HS-5 (cell line): ENCODE measurements around the gene ZNF823.
"Not testable (repeated sequence)": the region's sequence is repeated elsewhere in the genome, so short reads cannot be mapped to it uniquely, and the experiment has no call there.

Experiments used
- DNase-seq: peaks from one replicate; pipeline ENCODE4 v3.0.0-alpha.2; 2012; ENCODE audit warnings: low read depth

ZNF823 gene

DNA sequence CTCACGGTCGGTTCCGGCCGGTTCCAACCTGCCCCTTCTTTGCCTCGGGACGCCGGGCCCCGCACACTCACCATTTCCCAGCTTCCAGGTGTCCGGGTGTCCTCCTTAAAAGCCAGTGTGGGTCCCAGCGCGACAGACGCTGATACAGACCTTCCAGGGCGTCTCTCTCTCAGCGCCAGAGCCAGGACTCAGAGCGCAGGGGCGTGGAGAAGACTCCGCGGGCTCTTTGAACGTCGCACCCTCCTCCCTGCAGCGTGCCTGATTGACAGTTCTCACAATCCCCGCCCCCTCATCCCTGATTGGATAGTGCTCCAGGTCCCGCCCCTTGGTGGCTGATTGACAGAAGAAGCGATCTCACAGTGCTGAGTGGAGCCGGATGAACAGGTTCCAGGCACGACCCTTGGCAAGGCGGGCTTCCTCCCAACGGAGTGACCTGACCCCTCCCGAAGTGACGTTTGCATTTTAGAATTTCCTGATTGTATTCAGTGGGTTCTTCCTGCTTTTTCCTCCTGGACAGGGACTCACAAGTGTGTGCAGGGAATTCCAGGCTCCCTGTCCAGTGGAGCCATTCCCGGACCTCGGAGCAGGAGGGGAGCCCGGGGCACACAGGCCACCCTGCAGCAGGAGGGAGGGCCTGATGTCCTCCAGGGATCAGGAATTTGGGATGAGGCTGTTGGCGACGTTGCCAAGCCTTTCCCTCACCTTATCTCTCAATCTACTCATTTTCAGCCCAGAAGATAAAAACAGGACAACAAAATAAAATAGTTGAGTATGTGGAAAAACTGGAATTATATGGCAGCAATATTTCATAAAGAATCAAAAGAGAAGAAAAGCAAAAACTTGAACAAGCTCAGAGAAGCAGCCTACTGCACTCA lies at the start of gene ZNF823:
Gene ZNF823, minus strand, starts transcription at position 201 of the 875 bp plus-strand sequence. Its CDS starts 127 bp downstream, at position 74.
- peak; percentile 97 for DNase-seq

DNA sequence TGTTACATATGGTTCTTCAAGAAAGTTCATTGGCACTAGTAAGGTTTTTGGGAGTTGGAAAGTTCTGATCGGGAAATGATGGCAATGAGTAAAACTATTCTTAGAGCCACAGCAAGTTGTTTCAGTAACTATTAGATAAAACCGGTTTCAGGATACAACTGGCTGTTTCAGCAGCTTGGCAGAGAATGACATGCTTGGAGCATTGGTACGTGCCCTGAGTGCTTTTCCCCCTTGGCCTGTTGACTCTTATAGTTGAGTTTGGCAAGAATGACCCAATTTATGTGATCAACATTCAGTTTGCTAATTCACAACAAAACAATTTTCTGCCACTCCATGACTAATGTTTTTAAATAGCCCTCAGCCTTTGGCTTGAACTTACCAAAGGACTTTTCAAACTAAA lies 48.8 kb upstream of the ZNF823 start:
- no peak for DNase-seq

DNA sequence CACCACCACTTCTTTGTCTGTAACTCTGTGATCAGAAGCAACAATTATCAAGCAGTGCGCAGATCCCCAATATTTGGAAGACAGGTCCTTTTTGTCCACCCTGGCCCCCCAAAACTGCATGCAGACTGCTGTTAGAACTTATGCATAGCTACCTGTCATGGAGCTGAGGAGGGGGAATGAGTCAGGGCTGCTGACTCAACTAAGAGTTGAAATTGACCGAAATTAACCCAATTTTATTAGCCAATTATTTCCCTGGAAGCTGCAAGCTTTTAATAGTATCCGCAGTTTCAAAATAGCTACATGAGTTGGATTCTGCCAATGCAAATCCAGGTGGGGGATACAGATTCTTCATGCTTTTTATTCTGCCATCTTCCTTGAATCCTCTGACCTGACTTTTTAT lies 45.6 kb upstream of the ZNF823 start:
- DNase-seq, result no peak

DNA sequence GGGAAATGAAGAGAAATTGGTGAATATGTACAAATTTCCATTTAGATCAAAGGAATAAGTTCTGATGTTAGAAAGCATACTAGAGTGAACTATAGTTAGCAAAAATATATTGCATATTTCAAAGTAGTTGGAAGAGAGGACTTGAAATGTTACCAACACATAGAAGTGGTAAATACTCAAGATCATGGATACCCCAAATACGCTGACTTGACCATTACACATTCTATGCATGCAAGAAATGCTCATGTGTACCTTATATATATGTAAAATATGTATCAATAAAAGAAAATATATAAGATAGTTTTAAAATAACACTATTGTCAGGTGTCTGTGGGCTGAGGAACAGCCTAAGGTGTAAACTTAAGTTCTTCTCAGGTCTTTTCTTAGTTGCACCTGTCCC lies 45.0 kb upstream of the ZNF823 start:
- no peak for DNase-seq

DNA sequence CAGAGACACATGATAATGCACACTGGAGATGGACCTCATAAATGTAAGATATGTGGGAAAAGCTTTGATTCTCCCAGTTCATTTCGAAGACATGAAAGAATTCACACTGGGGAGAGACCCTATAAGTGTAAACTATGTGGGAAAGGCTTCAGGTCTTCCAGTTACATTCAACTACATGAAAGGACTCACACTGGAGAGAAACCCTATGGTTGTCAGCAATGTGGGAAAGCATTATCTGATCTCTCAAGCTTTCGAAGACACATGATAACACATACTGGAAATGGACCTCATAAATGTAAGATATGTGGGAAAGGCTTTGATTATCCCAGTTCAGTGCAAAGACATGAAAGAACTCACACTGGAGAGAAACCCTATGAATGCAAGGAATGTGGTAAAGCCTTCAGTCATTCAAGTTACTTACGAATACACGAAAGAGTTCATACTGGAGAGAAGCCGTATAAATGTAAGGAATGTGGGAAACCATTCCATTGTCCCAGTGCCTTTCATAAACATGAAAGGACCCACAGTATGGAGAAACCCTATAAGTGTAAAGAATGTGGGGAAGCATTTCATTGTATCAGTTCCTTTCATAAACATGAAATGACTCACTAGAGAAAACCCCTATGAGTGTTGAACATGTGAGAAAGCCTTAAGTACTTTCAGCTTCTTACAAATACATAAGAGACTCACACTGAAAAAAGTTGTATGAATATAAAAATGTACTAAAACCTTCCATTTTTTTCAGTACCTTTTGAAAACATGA lies 42.7 kb upstream of the ZNF823 start:
- no peak for DNase-seq

DNA sequence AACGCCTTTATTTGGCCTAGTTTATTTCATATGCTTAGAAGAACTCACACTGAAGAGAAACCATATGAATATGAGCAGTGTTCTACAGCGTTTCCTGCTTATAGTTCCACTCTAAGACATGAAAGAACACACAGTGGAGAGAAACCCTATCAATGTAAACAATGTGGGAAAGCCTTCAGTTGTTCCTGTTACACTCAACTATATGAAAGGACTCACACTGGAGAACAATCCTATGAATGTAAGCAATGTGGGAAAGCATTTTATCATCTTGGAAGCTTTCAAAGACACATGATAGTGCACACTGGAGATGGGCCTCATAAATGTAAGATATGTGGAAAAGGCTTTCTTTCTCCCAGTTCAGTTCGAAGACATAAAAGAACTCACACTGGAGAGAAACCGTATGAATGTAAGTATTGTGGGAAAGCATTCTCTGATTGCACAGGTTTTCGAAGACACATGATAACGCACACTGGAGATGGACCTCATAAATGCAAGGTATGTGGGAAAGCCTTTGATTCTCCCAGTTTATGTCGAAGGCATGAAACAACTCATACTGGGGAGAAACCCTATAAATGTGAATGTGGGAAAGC lies 41.8 kb upstream of the ZNF823 start:
- no peak for DNase-seq

DNA sequence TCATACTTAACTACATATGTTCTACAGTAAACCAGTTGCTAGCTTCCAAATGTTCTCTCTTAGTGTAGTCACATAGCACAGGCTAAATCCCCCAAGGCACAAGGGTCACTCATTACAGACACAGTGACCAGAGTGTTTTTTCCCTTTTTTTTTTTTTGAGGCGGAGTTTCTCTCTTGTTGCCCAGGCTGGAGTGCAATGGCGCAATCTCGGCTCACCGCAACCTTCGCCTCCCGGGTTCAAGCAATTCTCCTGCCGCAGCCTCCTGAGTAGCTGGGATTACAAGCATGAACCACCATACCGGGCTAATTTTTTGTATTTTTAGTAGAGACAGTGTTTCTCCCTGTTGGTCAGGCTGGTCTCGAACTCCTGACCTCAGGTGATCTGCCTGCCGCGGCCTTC lies 37.9 kb upstream of the ZNF823 start:
- DNase-seq, result not testable (repeated sequence)

DNA sequence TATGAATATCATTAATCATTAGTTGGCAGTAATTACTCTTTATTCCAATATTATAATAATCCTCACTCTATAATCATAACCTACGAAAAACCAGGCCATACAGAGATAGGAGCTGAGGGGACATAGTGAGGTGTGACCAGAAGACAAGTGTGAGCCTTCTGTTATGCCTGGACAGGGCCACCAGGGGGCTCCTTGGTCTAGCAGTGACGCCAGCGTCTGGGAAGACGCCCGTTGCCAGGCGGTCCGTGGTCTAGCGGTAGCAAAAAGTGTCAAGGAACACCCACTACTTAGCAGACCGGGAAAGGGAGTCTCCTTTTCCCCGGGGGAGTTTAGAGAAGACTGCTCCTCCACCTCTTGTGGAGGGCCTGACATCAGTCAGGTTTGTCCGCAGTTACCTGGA lies 32.8 kb upstream of the ZNF823 start:
- not testable (repeated sequence) for DNase-seq

DNA sequence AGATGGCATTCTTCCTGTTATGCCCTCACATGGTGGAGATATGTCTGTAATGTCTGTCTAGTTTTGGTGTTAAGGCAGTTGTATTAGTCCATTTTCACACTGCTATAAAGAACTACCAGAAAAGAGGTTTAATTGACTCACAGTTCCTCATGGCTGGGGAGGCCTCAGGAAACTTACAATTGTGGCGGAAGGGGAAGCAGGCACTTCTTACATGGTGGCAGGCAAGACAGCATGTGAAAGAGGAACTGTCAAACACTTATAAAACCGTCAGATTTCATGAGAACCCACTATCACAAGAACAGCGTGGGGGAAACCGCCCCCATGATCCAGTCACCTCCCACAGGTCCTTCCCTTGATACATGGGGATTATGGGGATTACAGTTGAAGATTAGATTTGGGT lies 31.2 kb upstream of the ZNF823 start:
- no peak for DNase-seq

DNA sequence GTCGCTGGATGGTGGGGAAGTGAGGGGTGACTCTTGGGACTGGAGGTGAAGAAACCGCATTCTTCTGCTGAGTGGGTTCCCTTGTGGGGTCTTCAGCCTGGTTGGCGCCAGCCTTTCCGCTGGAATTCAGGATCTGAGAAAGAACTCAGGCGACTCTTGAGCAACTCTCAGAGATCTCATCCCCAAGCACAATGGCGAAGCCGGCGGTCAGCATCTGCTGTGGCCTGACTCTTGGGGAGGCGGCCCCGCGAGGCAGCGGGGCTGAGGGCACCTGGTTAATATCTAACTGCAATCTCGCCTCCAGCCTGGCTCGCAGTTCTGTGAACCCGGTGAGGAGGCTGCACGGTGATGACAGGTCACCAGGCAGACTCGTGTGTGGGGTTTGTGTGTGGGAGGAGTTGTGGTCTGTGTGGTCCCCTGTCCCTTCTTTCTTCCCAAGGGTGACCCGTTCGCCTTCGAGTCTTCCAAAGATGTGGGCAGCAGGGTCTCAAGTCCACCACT lies 28.9 kb upstream of the ZNF823 start:
- no peak for DNase-seq

DNA sequence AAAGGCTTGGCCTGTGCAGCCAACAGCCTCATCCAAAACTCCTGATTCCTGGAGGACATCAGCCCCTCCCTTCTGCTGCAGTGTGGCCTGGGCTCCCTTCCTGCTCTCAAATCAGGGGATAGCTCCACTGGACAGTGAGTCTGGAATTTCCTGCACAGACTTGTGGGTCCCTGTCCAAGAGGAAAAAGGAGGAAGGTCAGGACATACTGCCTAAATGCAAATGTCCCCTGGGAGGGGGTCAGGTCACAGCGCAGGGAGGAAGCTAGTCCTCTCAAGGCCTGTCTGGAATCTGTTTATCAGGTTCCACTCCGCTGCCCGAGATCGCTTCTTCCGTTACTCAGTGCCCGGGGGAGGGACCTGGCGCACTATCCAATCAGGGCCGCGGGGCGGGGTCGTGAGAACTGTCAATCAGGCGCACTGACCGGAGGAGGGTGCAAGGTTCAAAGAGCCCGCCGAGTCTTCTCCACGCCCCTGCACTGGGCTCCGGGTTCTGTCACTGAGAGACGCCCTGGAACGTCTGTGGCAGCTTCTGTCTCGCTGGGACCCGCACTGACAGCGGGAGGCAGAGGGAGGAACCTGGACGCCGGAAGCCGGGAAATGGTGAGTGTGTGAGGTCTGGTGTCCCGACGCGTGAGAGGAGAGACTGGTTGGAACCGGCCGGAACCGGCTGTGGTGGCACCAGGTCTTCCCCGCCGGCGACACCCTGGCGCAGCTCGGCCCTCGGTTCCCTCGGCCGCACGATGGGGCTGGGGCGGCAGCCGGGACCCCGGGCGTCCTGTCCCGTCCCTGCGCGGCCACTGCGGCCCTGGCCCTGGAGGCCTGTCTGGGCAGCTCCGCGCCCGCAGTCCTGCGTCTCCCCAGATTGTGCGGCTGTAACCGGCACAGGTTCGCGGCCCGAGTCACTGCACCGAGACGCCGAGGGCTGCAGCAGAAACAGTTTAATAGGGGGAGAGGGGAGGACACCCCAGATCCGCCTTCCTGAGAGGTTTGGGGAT lies 28.1 kb upstream of the ZNF823 start, which contains the start of gene ZNF441:
Gene ZNF441, plus strand, starts transcription at position 404 of the 995 bp plus-strand sequence. Its CDS starts 194 bp downstream, at position 598.
- DNase-seq, result peak; percentile 88

DNA sequence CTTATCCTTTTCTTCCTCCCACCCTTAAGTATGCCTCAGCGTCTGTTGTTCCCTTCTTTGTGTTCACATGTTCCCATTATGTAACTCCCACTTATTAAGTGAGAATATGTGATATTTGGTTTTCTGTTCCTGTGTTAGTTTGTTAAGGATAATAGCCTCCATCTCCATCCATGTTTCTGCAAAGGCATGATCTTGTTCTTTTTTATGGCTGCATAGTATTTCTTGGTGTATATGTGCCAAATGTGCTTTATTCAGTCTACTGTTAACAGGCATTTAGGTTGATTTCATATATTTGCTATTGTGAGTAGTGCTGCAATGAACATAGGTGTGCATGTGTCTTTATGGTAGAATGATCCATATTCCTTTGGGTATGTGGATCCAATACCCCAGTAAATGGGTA lies 24.9 kb upstream of the ZNF823 start:
- DNase-seq, result no peak

DNA sequence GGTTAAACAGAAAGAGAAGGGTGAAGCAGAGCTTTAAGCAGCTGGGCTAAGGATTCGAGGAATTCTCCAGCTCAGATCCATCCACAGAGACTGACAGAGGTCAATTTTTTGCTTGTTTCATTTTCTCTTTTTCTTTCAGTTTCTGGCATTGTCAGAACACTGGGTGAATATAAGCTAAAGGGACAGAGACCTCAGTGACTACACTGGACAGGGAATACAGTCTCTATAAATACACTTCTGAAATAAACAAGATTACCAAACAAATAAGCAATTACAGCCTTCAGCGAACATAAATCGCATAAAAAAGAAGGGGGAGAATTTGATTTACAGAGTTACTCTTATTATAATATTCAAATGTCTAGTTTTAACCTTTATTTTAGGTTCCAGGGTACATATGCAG lies 24.4 kb upstream of the ZNF823 start:
- no peak for DNase-seq

DNA sequence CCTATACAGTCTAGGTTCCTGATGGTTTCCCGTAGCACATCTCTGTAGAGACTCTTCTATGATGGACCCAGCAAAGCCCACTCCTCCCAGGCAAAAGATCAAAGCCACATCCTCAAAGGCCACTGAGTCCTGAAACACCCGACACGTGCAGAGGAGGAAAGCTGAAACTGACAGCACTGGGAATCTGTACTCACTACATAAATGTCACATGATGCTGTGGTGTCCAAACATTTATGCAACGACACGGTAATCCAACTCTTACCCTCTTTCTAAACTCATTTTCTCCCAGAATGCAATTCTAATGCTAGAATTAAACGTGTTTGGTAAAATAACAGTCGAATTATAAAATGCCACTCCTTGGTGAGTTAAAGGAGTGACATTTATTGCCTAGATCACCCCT lies 21.1 kb upstream of the ZNF823 start:
- DNase-seq, result no peak

DNA sequence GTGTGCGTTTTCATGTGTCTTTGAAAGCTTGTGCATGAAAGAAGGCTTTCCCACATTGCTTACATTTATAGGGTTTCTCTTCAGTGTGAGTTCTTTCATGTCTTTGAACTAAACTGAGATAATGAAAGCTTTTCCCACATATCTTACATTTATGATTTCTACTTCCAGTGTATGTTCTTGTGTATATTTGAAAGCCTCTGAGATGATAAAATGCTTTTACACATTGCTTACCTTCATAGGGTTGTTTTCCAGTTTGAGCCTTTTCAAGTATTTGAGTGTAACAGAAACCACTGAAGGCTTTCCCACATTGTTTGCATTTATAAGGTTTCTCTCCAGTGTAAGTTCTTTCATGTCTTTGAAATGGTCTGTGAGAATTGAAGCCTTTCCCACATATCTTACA lies 18.2 kb upstream of the ZNF823 start:
- DNase-seq, result no peak

DNA sequence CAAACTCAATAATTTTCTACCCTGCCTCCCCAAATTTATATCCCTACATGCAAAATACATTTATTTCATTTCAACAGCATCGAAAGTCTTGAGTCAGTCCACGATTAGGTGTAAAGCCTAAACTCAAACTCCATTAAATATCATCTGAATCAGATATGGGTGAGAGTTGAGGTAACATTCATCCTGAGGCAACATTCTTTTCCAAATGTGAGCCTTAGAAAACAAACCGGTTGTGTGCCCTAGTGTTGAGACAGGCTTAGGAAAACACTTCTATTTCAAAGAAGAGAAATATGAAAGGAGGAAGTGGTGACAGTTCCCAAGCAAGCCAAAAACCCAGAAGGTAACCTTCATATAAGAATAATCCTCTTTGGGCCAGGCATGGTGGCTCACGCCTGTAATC lies 15.9 kb upstream of the ZNF823 start:
- no peak for DNase-seq

DNA sequence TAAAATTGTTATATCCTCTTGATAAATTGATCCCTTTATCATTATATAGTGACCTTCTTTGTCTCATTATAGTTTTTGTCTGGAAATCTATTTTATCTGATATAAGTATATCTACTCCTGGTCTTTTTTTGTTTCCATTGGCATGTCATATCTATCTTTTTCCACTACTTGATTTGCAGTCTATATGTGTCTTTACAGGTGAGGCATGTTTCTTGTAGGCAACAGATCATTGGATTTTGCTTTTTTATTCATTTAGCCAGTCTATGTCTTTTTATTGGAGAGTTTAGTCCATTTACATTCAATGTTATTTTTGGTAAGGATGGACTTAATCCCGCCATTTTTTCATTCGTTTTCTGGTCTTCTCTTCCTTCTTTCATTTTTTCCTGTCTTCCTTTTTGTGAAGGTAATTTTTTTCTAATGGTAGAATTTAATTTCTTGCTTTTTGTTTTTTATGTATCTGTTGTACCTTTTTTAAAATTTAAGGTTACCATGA lies 13.5 kb upstream of the ZNF823 start:
- no peak for DNase-seq

DNA sequence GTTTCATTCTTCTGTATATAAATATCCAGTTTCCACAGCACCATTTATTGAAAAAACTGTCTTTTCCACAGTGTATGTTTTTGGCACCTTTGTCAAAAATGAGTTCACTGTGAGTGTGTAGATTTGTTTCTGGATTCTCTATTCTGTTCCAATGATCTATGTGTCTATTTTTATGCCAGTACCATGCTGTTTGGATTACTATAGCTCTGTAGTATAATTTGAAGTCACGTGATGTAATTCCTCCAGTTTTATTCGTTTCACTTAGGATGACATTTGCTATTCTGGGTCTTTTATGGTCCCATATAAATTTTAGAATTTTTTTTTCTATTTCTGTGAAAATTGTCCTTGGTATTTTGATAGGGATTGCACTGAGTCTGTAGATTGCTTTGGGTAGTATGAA lies 11.0 kb upstream of the ZNF823 start:
- DNase-seq, result no peak

DNA sequence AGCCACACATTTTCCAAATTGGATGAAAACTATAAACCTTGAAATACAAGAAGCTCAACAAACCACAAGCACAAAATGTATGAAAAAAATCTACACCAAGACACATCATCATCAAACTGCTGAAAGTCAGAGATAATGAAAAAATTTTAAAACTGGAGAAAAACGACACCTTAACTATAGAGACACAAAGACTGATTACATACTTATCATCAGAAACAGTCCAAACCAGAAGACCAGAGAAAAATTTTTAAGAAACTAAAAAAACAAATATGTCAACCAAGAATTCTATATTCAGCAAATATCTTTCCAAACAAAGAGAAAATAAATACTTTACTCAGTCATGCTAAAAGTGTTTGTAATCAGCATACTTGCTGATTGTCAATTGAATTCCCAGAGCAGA lies 8.5 kb upstream of the ZNF823 start:
- DNase-seq, result no peak

DNA sequence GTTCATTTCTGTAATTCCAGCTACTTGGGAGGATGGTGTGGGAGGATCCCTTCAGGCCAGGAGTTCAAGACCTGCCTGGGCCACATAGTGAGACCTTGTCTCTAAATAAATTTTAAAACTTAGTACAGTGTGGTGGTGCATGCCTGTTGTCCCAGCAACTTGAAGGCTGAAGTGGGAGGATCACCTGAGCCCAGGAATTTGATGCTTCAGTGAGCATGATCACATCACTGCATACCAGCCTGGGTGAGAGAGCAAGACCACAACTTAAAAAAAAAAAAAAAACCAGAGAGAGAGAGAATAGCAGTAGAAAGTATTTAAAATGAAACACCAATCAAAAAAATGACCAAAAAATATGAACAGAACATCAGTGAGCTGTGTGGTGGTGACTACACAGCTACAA lies 7.1 kb upstream of the ZNF823 start:
- DNase-seq, result no peak
